Measurements from ENCODE around the gene MAGEH1.

The MAGEH1 gene

DNA sequence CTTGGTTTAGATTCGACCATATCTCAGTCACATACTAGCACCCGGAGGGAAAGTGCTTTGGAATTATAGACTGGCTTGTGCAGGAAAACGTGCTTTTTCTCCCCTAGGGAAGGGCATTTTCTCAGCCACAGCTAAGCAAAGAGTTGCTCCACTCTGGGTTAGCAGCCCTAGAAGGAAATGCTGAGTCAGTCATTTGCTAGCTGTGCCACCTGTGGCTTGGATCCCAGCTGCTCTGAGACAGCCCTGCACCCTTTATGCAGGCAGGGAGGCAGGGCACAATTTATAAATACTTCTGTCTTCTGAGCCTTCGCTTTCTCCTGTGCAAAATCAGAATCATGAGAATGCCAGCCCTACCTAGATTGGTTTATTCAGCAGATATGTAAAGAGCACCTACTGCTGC is 39.0 kb downstream of the MAGEH1 start:
- no peak for ATAC-seq
